ENCODE data around the gene P2RY2. TPM values are rescaled to one million over a fixed set of nuclear protein-coding genes. Genes with fewer than 3 reads are reported as not detected.
A peak's percentile ranks its signal among the peaks of the same experiment; 100 is the strongest.

The P2RY2 gene
- total RNA-seq, 1 donor from 2014 or later, result 12.1 TPM

DNA sequence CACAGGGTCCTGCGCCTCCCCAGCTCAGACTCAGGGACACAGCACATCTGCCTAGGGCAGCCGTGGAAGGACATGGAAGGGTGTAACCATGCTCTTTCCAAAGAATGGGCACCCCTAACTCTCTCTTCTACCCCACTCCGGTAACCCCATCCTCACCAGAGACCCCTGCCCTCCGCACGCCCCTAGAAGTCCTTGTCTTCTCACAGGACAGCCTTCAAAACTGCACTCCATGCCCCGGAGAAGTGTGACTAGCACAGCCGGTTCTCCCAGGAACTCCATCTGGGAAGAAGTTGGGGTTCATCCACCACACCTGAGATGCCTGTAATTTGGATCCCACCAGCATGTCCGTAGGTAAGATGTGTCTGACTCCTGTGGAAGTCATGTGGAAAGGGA lies 25.0 kb downstream of the P2RY2 start:
- peaks cover 31% of the 10 kb centered on the region for H3K4me1 Mint-ChIP-seq (ENCODE audit: unreplicated experiment)
- H3K27me3 Mint-ChIP-seq, result no peaks in the 10 kb centered on the region
- DNase-seq (ENCODE audit: extremely low spot score, unreplicated experiment), result no peak
- H3K9me3 Mint-ChIP-seq, result no peaks in the 10 kb centered on the region
- H3K27ac Mint-ChIP-seq, result no peak overlapping the region
- TF ChIP-seq, protein P1, sequence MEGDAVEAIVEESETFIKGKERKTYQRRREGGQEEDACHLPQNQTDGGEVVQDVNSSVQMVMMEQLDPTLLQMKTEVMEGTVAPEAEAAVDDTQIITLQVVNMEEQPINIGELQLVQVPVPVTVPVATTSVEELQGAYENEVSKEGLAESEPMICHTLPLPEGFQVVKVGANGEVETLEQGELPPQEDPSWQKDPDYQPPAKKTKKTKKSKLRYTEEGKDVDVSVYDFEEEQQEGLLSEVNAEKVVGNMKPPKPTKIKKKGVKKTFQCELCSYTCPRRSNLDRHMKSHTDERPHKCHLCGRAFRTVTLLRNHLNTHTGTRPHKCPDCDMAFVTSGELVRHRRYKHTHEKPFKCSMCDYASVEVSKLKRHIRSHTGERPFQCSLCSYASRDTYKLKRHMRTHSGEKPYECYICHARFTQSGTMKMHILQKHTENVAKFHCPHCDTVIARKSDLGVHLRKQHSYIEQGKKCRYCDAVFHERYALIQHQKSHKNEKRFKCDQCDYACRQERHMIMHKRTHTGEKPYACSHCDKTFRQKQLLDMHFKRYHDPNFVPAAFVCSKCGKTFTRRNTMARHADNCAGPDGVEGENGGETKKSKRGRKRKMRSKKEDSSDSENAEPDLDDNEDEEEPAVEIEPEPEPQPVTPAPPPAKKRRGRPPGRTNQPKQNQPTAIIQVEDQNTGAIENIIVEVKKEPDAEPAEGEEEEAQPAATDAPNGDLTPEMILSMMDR (conservative IDR thresholded peaks at IDR 0.05), result no peak
- H3K4me3 Mint-ChIP-seq, result no peak overlapping the region
- H3K36me3 Mint-ChIP-seq, result no peaks in the 10 kb centered on the region

DNA sequence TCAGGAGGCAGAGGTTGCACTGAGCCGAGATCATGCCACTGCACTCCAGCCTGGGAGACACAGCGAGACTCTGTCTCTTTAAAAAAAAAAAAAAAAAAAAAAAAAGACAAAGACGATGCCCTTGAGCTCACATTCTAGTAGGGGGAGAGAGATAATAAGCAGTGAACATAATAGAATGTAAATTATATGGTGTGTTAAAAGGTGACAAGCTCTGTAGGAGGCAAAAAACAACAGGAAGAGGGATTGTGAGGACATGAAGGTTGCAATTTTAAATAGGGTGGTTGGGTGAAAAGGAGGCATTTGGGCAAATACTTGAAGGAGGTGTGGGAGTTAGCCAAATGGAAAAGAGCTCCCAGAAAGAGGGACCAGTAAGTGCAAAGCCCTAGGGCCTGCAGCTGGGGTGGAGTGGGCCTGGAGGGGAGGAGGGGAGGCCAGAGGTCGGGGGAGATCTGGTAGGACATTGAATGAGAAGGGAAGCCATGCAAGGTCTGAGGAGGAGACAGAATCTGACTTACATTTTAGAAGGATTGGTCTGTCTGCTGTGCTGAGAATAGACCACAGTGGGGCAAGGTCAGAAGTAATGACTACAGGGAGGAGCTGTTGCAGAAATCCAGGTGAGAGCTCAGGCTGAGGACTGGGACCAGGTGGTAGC lies 26.6 kb downstream of the P2RY2 start:
- Mint-ChIP-seq H3K27ac (peak overlapping the region; percentile 68), H3K27me3 (no peaks in the 10 kb centered on the region), H3K4me1 (ENCODE audit: unreplicated experiment) (peaks cover 34% of the 10 kb centered on the region), H3K9me3 (no peaks in the 10 kb centered on the region), H3K4me3 (peak overlapping the region; percentile 45), H3K36me3 (no peaks in the 10 kb centered on the region)
- no peak for DNase-seq (ENCODE audit: extremely low spot score, unreplicated experiment)
- TF ChIP-seq, protein P1 (conservative IDR thresholded peaks at IDR 0.05), result no peak

- no peak for DNase-seq (ENCODE audit: extremely low spot score, unreplicated experiment)
- H3K9me3 Mint-ChIP-seq, result no peaks in the 10 kb centered on the region
- TF ChIP-seq, protein P1 (conservative IDR thresholded peaks at IDR 0.05), result no peak
- peaks cover 35% of the 10 kb centered on the region for H3K4me1 Mint-ChIP-seq (ENCODE audit: unreplicated experiment)
- H3K36me3 Mint-ChIP-seq, result no peaks in the 10 kb centered on the region
- peak overlapping the region; percentile 68 for H3K27ac Mint-ChIP-seq
- no peaks in the 10 kb centered on the region for H3K27me3 Mint-ChIP-seq
- H3K4me3 Mint-ChIP-seq, result no peak overlapping the region
These were observed 27.4 kb downstream of the P2RY2 start for GRCh38 chr11:73245461-73245860.

DNA sequence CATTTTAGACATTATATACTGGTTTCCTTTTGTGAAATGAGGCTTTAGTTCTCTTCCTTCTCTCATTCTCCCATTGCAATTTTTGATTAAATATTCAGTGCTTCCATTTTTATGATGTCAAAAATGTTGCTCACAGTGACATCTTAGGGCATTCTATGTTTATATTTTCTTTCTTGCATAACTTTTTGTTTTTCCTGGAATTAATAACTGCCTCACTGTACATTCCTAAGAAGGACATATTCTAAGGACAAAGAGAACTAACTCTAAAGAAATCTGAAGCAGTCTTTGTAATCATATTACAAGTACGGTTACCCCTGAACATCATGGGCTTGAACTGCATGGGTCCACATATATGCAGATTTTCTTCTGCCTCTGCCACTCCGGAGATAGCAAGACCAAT lies 28.2 kb downstream of the P2RY2 start:
- no peak overlapping the region for H3K27ac Mint-ChIP-seq
- H3K4me1 Mint-ChIP-seq (ENCODE audit: unreplicated experiment), result peaks cover 35% of the 10 kb centered on the region
- no peak for DNase-seq (ENCODE audit: extremely low spot score, unreplicated experiment)
- TF ChIP-seq, protein P1 (conservative IDR thresholded peaks at IDR 0.05), result no peak
- no peaks in the 10 kb centered on the region for H3K9me3 Mint-ChIP-seq
- no peak overlapping the region for H3K4me3 Mint-ChIP-seq
- H3K36me3 Mint-ChIP-seq, result no peaks in the 10 kb centered on the region
- no peaks in the 10 kb centered on the region for H3K27me3 Mint-ChIP-seq

GRCh38 chr11:73248526-73249185 lies 30.6 kb downstream of the P2RY2 start:
- Mint-ChIP-seq H3K4me3 (no peak overlapping the region), H3K27ac (peak overlapping the region; percentile 90), H3K27me3 (no peaks in the 10 kb centered on the region), H3K36me3 (no peaks in the 10 kb centered on the region), H3K4me1 (ENCODE audit: unreplicated experiment) (peaks cover 20% of the 10 kb centered on the region), H3K9me3 (no peaks in the 10 kb centered on the region)
- no peak for DNase-seq (ENCODE audit: extremely low spot score, unreplicated experiment)
- TF ChIP-seq, protein P1 (conservative IDR thresholded peaks at IDR 0.05), result no peak

Measured in type B pancreatic cell (in vitro differentiated cells).